ENCODE results near the gene OGFOD1.
A peak's percentile ranks its signal among the peaks of the same experiment; 100 is the strongest.

Gene OGFOD1

DNA sequence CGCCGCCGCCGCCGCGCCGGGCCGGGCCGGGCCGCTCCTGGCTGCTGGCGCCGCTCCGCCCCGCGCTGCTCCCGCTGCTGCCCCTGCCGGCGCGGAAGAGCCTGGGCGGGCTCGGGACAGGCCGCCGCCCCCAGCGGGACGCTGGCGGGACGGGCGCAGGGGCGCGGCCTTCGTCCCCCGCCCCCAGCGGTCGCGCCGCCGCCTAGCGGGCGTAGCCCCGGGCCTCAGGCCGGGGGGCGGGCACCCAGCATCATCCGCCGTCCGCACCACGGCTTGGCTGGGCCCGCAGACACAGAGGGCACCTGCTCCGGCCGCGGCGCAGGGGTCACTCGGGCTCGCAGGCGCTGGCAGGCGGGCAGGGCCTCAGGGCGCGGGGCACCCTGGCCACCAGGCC is 25.9 kb upstream of the OGFOD1 start, which contains the start of gene AMFR:
TSS of gene AMFR (minus strand) at position 107 of the 394 bp plus-strand sequence. CDS start 218 bp downstream, outside the sequence.
- peak; percentile 63 for DNase-seq

DNA sequence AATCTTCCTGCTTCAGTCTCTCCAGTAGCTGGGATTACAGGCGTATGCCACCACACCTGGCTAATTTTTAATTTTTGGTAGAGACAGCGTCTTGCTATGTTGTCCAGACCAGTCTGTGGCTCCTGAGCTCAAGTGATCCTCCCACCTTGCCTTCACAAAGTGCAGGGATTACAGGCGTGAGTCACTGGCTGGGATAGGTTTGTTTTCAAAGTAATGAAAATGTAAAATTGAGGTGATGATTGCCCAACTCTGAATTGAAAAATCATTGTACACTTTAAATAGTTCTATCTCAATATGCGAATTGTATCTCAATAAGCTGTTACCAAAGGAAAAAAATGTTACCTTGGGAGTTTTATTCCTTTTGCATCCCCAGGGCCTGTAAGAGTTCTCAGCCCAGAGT is 24.8 kb upstream of the OGFOD1 start:
- no peak for DNase-seq

- no peak for DNase-seq
Observed at GRCh38 chr16:56428091-56428490, 23.3 kb upstream of the OGFOD1 start.

DNA sequence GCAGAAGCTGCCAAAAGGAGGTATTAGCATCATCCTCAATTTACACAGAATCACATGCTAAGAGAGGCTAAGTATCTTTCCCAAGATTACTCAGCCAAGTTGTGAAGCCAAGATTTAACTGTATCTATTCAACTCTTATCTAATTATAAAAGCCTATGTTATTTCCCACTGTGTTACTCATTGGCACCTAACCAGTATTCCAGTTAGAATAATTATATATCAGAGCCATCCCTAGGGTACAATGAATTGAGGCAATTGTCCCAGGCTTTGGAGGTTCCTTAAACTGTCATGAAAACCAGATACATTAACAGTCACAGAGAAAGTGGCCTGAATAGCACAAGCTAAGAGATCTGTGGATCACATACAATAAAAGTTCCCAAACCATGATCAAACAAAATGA is 15.1 kb upstream of the OGFOD1 start:
- no peak for DNase-seq

DNA sequence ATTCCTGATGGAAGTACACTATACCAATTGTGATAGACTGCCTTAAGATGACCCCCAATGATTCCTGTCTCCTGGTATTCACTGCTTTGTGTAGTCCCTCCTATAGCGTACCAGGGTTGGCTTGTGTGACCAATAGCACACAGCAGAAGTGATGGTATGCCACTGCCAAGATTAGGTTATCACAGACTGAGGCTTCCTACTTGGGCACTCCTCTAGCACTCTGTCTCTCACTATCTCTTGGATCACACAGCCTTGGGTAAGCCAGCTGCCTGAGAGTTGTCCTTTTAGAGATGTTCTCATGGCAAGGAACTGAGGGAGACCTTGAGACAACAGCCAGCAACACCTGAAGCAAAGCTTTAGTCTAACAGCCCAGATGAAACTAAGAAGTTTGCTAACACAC is 13.3 kb upstream of the OGFOD1 start:
- DNase-seq: no peak

GRCh38 chr16:56447286-56447685 is 4.1 kb upstream of the OGFOD1 start:
- no peak for DNase-seq

DNA sequence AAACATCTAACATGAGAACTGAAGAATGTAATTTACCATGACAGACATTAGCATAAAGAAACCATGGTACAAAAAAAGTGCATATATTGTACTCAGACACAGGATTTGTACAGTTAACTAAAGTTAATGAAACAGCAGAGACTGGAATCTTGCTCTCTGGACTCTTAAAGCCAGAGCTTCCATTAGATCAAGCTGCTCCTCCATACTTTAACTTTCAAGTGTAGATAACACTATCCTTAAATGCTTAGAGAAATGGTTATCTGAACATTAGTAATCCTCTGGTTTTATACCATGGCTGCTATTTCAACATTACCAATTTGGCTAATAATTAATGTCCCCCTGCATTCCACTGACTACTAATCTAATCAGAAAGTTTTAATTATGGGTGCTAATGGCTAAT is 3.3 kb upstream of the OGFOD1 start:
- DNase-seq: no peak

GRCh38 chr16:56450275-56450985 is 924 bp upstream of the OGFOD1 start:
- DNase-seq: no peak

GRCh38 chr16:56451753-56452689 is 667 bp downstream of the OGFOD1 start:
- no peak for DNase-seq

DNA sequence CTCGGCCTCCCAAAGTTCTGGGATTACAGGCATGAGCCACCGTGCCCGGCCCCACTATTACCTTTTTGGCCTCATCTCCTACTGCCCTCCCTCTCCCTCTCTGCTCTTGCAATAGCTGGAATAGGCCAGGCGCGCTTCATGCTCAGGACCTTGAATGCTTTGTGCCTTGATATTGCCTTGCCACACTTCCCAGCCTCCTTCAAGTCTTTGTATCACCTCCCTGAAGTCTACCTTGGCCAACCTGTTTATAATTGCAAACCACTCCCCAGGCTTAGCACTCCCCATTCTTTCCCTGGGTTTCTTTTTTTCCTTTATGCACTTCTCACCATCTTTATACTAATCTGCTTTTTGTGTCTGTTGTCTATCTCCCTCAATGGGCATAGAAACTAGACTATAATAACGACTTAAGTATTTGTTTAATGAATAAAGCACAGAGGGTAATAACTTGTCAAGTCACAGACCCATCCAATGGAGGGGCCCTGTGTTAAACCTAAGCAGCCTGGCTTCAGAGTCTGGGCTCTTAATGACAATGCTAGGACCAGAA is 6.6 kb downstream of the OGFOD1 start:
- DNase-seq: no peak

GRCh38 chr16:56460101-56460500 is 8.7 kb downstream of the OGFOD1 start:
- no peak for DNase-seq

DNA sequence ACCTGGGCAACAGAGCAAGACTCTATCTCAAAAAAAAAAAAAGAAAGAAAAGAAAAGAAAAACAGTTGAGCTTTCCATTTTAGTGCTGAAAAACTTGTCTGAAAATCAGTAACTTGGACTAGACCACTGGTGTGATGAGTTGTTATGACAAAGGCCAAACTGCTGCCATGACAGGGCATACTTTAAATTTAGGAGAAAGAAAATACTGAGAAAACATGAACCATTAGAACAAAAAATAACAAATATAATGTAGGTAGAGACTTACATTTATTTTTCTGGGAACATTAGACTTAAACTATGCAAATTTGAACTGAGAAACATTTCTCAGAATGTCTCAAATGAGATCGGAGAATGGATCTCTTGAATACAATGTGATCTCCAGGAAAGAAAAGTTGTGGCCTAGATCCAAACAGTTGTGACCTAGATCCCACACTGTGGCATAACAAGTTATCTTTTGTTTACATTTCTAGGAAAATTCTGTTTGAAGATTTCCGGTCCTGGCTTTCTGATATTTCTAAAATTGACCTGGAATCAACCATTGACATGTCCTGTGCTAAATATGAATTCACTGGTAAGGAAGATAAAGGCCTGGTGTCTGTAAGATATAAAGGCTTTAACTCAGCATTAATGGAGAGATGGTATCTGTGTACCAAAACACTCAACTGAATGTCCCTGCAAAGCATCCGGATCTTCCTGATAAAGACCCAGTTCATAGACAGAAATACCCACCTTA is 10.9 kb downstream of the OGFOD1 start:
- no peak for DNase-seq

GRCh38 chr16:56463153-56463552 is 11.8 kb downstream of the OGFOD1 start:
- DNase-seq: no peak

DNA sequence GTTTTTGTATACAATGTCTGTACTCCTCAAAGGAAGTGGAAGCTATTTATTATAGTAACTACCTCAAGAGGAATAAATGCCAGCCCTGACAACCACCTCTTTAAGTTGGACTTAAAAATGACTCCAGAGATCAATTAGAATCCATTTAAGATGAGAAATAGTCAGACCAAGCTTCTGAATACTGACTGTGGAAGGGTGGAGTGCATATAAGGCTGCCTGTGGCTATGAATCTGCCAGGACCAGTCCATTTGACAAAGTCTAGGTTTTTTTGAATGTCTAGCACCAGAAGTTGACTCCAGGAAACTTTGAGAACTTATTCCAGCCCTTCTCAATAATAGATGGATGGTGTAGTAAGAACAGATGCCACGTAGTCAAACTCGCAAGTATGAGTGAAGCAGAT is 15.0 kb downstream of the OGFOD1 start:
- DNase-seq: no peak

DNA sequence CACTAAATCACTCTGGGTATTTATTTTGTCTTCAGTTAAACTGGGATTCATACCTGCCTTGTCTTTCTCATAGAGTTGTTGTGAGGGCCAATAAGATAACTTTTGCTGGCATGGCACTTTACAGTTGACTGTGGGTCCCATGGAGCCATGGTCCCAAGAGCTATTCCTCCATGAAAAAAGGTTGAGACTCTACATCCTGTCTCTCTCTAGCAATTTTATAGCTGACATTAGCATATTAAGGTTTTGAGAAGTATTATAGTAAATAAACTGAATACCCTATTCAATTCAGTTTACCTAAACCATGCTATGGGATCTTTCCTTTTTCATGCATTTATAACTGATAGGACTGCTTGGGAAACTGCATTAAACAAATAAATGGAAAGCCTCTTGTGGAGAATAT is 17.4 kb downstream of the OGFOD1 start:
- DNase-seq: no peak

- no peak for DNase-seq
Observed at GRCh38 chr16:56469748-56470147, 18.4 kb downstream of the OGFOD1 start.

DNA sequence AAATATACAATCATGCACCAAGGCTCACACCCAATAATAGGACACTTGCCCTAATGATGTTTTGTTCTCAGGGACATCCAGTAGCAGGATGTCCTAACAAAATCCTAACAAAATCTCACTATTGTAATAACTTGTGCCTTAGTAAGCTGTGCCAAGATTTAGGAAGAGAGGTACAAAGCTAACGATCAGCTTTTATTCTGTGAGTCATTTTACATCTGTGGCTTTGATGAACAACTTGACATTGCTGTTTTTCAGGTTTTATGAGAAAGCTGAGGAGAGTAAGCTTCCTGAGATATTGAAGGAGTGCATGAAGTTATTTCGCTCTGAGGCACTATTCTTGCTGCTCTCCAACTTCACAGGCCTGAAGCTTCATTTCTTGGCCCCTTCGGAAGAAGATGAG is 18.9 kb downstream of the OGFOD1 start:
- DNase-seq: no peak

DNA sequence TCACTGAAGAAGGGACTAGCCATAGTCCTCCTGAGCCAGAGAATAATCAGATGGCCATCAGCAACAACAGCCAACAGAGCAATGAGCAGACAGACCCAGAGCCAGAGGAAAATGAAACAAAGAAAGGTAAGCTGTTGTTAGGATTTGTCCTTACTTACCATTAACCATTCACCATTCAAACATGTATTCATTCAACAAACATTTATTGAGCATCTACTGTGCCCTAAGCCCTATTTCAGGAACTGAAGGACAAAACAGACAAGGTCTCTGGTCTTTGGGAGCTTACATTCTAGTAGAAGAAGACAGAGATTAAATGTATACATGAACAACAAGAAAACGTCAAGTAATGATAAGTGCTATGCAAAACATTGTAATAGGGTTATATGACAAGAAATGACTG is 19.3 kb downstream of the OGFOD1 start:
- no peak for DNase-seq

GRCh38 chr16:56475201-56475600 is 23.8 kb downstream of the OGFOD1 start:
- no peak for DNase-seq

DNA sequence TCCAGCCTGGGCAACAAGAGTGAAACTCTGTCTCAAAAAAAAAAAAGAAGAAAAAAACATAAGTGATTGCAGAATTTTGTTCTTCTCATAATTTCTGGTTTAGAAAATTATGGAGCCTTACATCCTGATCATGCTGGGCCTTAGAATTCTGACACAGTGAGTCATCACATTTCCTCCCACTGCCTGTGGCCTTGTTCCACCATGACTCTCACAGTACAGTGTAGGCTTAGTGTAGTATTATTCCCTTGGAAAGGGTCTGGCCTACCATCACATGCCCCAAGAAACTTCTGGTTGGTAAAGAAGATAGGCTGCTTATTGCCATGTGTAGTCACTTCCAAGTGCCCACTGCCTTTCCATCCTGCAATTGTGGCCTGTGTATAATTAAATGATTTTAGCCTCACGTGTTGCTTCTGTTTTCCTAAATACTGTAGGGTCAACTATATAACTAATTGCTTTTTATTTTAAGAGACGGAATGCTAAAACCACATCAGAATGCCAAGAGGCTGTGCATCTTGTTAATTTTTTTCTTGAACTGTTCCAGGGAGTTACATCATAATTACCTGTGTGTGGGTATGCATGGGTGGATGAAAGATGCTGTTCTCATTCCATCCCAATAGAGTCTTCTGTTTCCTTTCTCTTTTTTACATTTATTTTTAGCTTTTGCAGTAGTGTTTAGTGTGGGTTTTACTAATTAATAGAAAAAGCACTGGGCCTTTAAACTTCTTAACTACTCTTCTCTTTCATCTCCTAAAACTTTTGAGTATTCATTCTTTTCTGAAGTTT is 25.9 kb downstream of the OGFOD1 start:
- DNase-seq: no peak

DNA sequence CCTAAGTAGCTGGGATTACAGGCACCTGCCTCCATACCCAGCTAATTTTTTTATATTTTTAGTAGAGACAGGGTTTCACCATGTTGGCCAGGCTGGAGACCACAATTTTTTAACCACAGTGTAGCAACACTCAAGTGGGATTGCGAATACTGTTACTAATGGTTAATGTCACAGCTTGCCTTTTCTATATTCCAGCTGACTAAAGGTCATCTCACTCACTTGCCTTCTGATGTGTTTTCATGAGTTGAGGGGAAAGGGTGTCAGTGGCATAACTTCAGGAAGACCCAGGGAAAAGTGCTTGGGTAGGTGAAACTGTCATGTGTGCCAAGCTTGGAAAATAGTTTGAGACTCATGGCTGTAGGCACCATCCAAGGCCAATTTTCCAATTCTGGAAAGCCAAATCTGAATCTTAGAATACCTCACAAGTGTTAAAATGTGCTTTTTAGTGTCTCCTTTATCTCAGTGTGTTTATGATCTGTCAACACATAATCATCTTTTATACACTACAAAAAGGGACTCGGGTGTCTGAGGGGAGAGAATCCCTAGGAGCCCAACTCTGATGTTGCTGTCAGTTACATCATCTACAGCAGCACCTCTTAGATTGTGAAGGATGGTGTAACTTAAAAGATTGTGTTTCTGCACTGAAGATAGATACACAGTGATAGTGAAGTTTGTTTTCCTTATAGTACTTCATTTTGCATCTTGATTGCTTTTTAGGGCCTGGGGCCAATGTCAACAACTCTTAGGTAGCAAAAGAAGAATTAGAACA is 27.1 kb downstream of the OGFOD1 start:
- DNase-seq: no peak
